HEK293 (cell line): ENCODE measurements around the gene DYDC1.

Experiments used
- CTCF ChIA-PET: fragments of 350-600 bp; formaldehyde crosslinking; extraction: SDS; loops from one replicate; lab custom pipeline; 2021; ENCODE audit warnings: antibody characterized with exemption; lab: Yijun Ruan, JAX
- POLR2A ChIA-PET: fragments of 300-600 bp; formaldehyde crosslinking; extraction: SDS; loops from one replicate; lab custom pipeline; 2020; ENCODE audit warnings: antibody characterized with exemption, inconsistent platforms; lab: Yijun Ruan, JAX
- H3K27ac ChIP-seq: fragments of 200-500 bp; sonication (Bioruptor generic); 2 replicates; pipeline ENCODE4 v1.5.1; 2014; ENCODE audit warnings: low read depth, low read length, control low read depth, inconsistent platforms; ENCODE audit errors: extremely low read depth
- H3K36me3 ChIP-seq, 2 experiments: fragments of 200-500 bp in 1 of 2; sonication (Bioruptor generic) in 1 of 2; 1 replicate in 1 of 2; 2 replicates in 1 of 2; pipeline ENCODE4 v1.5.1; 2014 to 2017; ENCODE audit warnings: inconsistent platforms in 2 of 2, low read length in 2 of 2; ENCODE audit not compliant: control insufficient read depth in 2 of 2, insufficient read depth in 1 of 2
- H3K4me1 ChIP-seq: fragments of 200-500 bp; sonication (Bioruptor generic); 2 replicates; pipeline ENCODE4 v1.5.1; 2014; ENCODE audit warnings: mild to moderate bottlenecking, low read length, inconsistent platforms; ENCODE audit not compliant: control insufficient read depth, insufficient read depth
- H3K4me3 ChIP-seq: 2 replicates; pipeline ENCODE4 v1.5.1; 2011; ENCODE audit warnings: low read depth, mild to moderate bottlenecking, control low read depth, low read length, moderate library complexity
- H3K9me3 ChIP-seq: fragments of 200-500 bp; sonication (Bioruptor generic); 2 replicates; pipeline ENCODE4 v1.5.1; 2014; ENCODE audit warnings: low read depth, low read length, inconsistent platforms; ENCODE audit not compliant: control insufficient read depth, insufficient read depth
- AEBP2 ChIP-seq: fragments of 450-650 bp; formaldehyde crosslinking; IDR thresholded peaks from 2 replicates; pipeline ENCODE4 v1.5.1; 2016; ENCODE audit warnings: missing biosample characterization, missing genetic modification characterization, borderline replicate concordance
- GLI2 ChIP-seq: fragments of 450-650 bp; formaldehyde crosslinking; IDR thresholded peaks from 2 replicates; pipeline ENCODE4; 2017; ENCODE audit warnings: missing biosample characterization, missing genetic modification characterization, low read depth, borderline replicate concordance
- HOXA7 ChIP-seq: sonication (generic); formaldehyde crosslinking; IDR thresholded peaks from 2 replicates; pipeline ENCODE4 v1.8.1; 2022; ENCODE audit warnings: missing genetic modification reagents, borderline replicate concordance
- IKZF3 ChIP-seq: fragments of 450-650 bp; IDR thresholded peaks from 2 replicates; pipeline ENCODE4 v1.5.0; 2018; ENCODE audit warnings: missing biosample characterization, mild to moderate bottlenecking, missing genetic modification characterization, moderate library complexity
- KLF16 ChIP-seq: fragments of 450-650 bp; formaldehyde crosslinking; IDR thresholded peaks from 2 replicates; pipeline ENCODE4 v1.5.1; 2017; ENCODE audit warnings: missing biosample characterization, missing genetic modification characterization
- MZF1 ChIP-seq: fragments of 450-650 bp; formaldehyde crosslinking; IDR thresholded peaks from 2 replicates; pipeline ENCODE4 v1.5.1; 2017; ENCODE audit warnings: missing biosample characterization, missing genetic modification characterization, borderline replicate concordance
- RBAK ChIP-seq: fragments of 450-650 bp; formaldehyde crosslinking; IDR thresholded peaks from 2 replicates; pipeline ENCODE4 v1.5.1; 2016; ENCODE audit warnings: missing biosample characterization, missing genetic modification characterization
- YY2 ChIP-seq: fragments of 450-650 bp; formaldehyde crosslinking; IDR thresholded peaks from 2 replicates; pipeline ENCODE4 v1.5.1; 2016; ENCODE audit warnings: missing biosample characterization, missing genetic modification characterization
- ZBTB1 ChIP-seq: fragments of 450-650 bp; formaldehyde crosslinking; IDR thresholded peaks from 2 replicates; pipeline ENCODE4 v1.5.1; 2016; ENCODE audit warnings: missing biosample characterization, missing genetic modification characterization
- ZBTB17 ChIP-seq: fragments of 450-650 bp; formaldehyde crosslinking; IDR thresholded peaks from 2 replicates; pipeline ENCODE4 v1.5.1; 2016; ENCODE audit warnings: missing biosample characterization, missing genetic modification characterization
- ZFP41 ChIP-seq: fragments of 450-650 bp; formaldehyde crosslinking; IDR thresholded peaks from 2 replicates; pipeline ENCODE4 v1.5.1; 2016; ENCODE audit warnings: missing biosample characterization, missing genetic modification characterization, borderline replicate concordance
- ZNF148 ChIP-seq: fragments of 450-650 bp; formaldehyde crosslinking; IDR thresholded peaks from 2 replicates; pipeline ENCODE4 v1.5.0; 2017; ENCODE audit warnings: missing biosample characterization, missing genetic modification characterization, borderline replicate concordance
- ZNF157 ChIP-seq: fragments of 450-650 bp; formaldehyde crosslinking; IDR thresholded peaks from 2 replicates; pipeline ENCODE4 v1.5.1; 2016; ENCODE audit warnings: missing biosample characterization, missing genetic modification characterization
- ZNF239 ChIP-seq: fragments of 450-650 bp; formaldehyde crosslinking; IDR thresholded peaks from 2 replicates; pipeline ENCODE4 v1.5.1; 2016; ENCODE audit warnings: missing biosample characterization, missing genetic modification characterization
- ZNF311 ChIP-seq: fragments of 450-650 bp; formaldehyde crosslinking; IDR thresholded peaks from 2 replicates; pipeline ENCODE4 v1.5.1; 2017; ENCODE audit warnings: missing biosample characterization, missing genetic modification characterization, borderline replicate concordance
- ZNF324 ChIP-seq: fragments of 450-650 bp; formaldehyde crosslinking; IDR thresholded peaks from 2 replicates; pipeline ENCODE4 v1.5.1; 2016; ENCODE audit warnings: missing biosample characterization, missing genetic modification characterization
- ZNF350 ChIP-seq: fragments of 450-650 bp; formaldehyde crosslinking; IDR thresholded peaks from 2 replicates; pipeline ENCODE4 v1.5.0; 2017; ENCODE audit warnings: missing biosample characterization, mild to moderate bottlenecking, missing genetic modification characterization
- ZNF501 ChIP-seq: fragments of 450-650 bp; formaldehyde crosslinking; IDR thresholded peaks from 2 replicates; pipeline ENCODE4 v1.5.1; 2016; ENCODE audit warnings: missing biosample characterization, missing genetic modification characterization
- ZNF514 ChIP-seq: fragments of 450-650 bp; formaldehyde crosslinking; IDR thresholded peaks from 2 replicates; pipeline ENCODE4 v1.5.1; 2016; ENCODE audit warnings: missing biosample characterization, missing genetic modification characterization
- ZNF529 ChIP-seq: fragments of 450-650 bp; formaldehyde crosslinking; IDR thresholded peaks from 2 replicates; pipeline ENCODE4 v1.5.1; 2017; ENCODE audit warnings: missing genetic modification characterization, missing biosample characterization; ENCODE audit not compliant: insufficient replicate concordance
- ZNF544 ChIP-seq: fragments of 450-650 bp; formaldehyde crosslinking; IDR thresholded peaks from 2 replicates; pipeline ENCODE4 v1.5.0; 2017; ENCODE audit warnings: missing biosample characterization, missing genetic modification characterization
- ZNF571 ChIP-seq: fragments of 450-650 bp; formaldehyde crosslinking; IDR thresholded peaks from 2 replicates; pipeline ENCODE4 v1.5.0; 2017; ENCODE audit warnings: missing biosample characterization, missing genetic modification characterization
- ZNF747 ChIP-seq: fragments of 450-650 bp; formaldehyde crosslinking; IDR thresholded peaks from 2 replicates; pipeline ENCODE4 v1.5.1; 2016; ENCODE audit warnings: missing biosample characterization, missing genetic modification characterization
- ZNF776 ChIP-seq: fragments of 450-650 bp; formaldehyde crosslinking; IDR thresholded peaks from 2 replicates; pipeline ENCODE4 v1.5.0; 2017; ENCODE audit warnings: missing biosample characterization, missing genetic modification characterization, borderline replicate concordance
- ZNF843 ChIP-seq: fragments of 450-650 bp; formaldehyde crosslinking; IDR thresholded peaks from 2 replicates; pipeline ENCODE4 v1.5.1; 2016; ENCODE audit warnings: missing biosample characterization, missing genetic modification characterization
- ZXDB ChIP-seq: fragments of 450-650 bp; formaldehyde crosslinking; IDR thresholded peaks from 2 replicates; pipeline ENCODE4 v1.5.1; 2016; ENCODE audit warnings: missing biosample characterization, missing genetic modification characterization

The DYDC1 gene

GRCh38 chr10:80371467-80371866 is 14.9 kb upstream of the DYDC1 start:
- TF ChIP-seq ZNF350 (tag by site-specific recombination) (no peak), ZNF501 (tag by site-specific recombination) (no peak), ZFP41 (tag by site-specific recombination) (no peak), ZXDB (tag by site-specific recombination) (no peak), YY2 (tag by site-specific recombination) (no peak), ZNF776 (no peak), MZF1 (tag by site-specific recombination) (no peak), KLF16 (tag by site-specific recombination) (no peak)
- Histone ChIP-seq H3K27ac (no peak overlapping the region), H3K4me1 (no peaks in the 10 kb centered on the region), H3K9me3 (no peaks in the 10 kb centered on the region), H3K36me3 (no peaks in the 10 kb centered on the region), H3K4me3 (no peak overlapping the region)
- CTCF ChIA-PET, result no interaction called here
- POLR2A ChIA-PET, result no interaction called here

GRCh38 chr10:80365510-80365909 is 9.0 kb upstream of the DYDC1 start:
- Histone ChIP-seq H3K27ac (no peak overlapping the region), H3K4me3 (no peak overlapping the region), H3K4me1 (no peaks in the 10 kb centered on the region), H3K9me3 (no peaks in the 10 kb centered on the region), H3K36me3 (no peaks in the 10 kb centered on the region)
- TF ChIP-seq ZNF324 (tag by site-specific recombination) (no peak), HOXA7 (no peak), ZNF544 (tag by site-specific recombination) (no peak), ZNF843 (tag by site-specific recombination) (no peak), ZNF529 (no peak), ZBTB1 (no peak), ZNF148 (tag by site-specific recombination) (no peak), ZNF157 (no peak), ZNF747 (no peak), ZBTB17 (tag by site-specific recombination) (no peak), ZNF311 (tag by site-specific recombination) (no peak), AEBP2 (no peak), RBAK (tag by site-specific recombination) (no peak), ZNF571 (tag by site-specific recombination) (no peak), GLI2 (tag by site-specific recombination) (no peak), IKZF3 (tag by site-specific recombination) (no peak), ZNF239 (tag by site-specific recombination) (no peak), ZNF514 (tag by site-specific recombination) (no peak)
- ChIA-PET CTCF (interaction anchor here (0.7 to 1.4 kb wide), 2 partner anchors 13 to 90 kb away, joined by 4 read pairs; no protein-coding TSS in a partner anchor), POLR2A (no interaction called here)
